Karpas-422 (cell line): ENCODE measurements around the gene YDJC. TPM values are rescaled to one million over a fixed set of nuclear protein-coding genes. Genes with fewer than 3 reads are reported as not detected.
A peak's percentile ranks its signal among the peaks of the same experiment; 100 is the strongest.
"Not testable (repeated sequence)": the region's sequence is repeated elsewhere in the genome, so short reads cannot be mapped to it uniquely, and the experiment has no call there.

Experiments used
- DNase-seq: peaks from one replicate; pipeline ENCODE4 v3.0.0-alpha.2; 2015
- H2AFZ ChIP-seq: fragments of 200-600 bp; sonication (generic); 2 replicates; pipeline ENCODE4 v1.6.1; 2014; ENCODE audit warnings: antibody characterized with exemption, low read length, mixed read lengths
- H3K27ac ChIP-seq: fragments of 200-600 bp; sonication (generic); 2 replicates; pipeline ENCODE4 v1.5.1; 2014; ENCODE audit warnings: mild to moderate bottlenecking, low read length, moderate library complexity
- H3K27me3 ChIP-seq: fragments of 200-600 bp; sonication (generic); 2 replicates; pipeline ENCODE4 v1.6.1; 2014; ENCODE audit warnings: low read length, mixed read lengths
- H3K36me3 ChIP-seq: fragments of 200-600 bp; sonication (generic); 2 replicates; pipeline ENCODE4 v1.6.1; 2014; ENCODE audit warnings: low read length, mixed read lengths; ENCODE audit not compliant: insufficient read depth
- H3K4me1 ChIP-seq: fragments of 200-600 bp; sonication (generic); 2 replicates; pipeline ENCODE4 v1.6.1; 2014; ENCODE audit warnings: mild to moderate bottlenecking, low read length, mixed read lengths
- H3K4me2 ChIP-seq: fragments of 200-600 bp; sonication (generic); 2 replicates; pipeline ENCODE4 v1.6.1; 2014; ENCODE audit warnings: low read length, low read depth, mild to moderate bottlenecking; ENCODE audit not compliant: poor library complexity, severe bottlenecking
- H3K4me3 ChIP-seq: fragments of 200-600 bp; sonication (generic); 2 replicates; pipeline ENCODE4 v1.5.1; 2014; ENCODE audit warnings: mild to moderate bottlenecking, antibody characterized with exemption, low read length, mixed read lengths
- H3K79me2 ChIP-seq: fragments of 200-600 bp; sonication (generic); 2 replicates; pipeline ENCODE4 v1.6.1; 2014; ENCODE audit warnings: mild to moderate bottlenecking, low read length, mixed read lengths
- H3K9ac ChIP-seq: fragments of 200-600 bp; sonication (generic); 2 replicates; pipeline ENCODE4 v1.6.0; 2014; ENCODE audit warnings: low read length
- H3K9me2 ChIP-seq: fragments of 200-600 bp; sonication (generic), shearing (Covaris generic); replicated peaks from 2 replicates; pipeline ENCODE4 v1.6.0; 2014; ENCODE audit warnings: mild to moderate bottlenecking, low read length, moderate library complexity; ENCODE audit not compliant: insufficient read depth
- H3K9me3 ChIP-seq: fragments of 300-700, 200-600 bp; sonication (generic); 2 replicates; pipeline ENCODE4 v1.6.1; 2014; ENCODE audit warnings: low read length, mixed read lengths
- H4K20me1 ChIP-seq: fragments of 200-600 bp; sonication (generic); 2 replicates; pipeline ENCODE4 v1.6.1; 2014; ENCODE audit warnings: mild to moderate bottlenecking, antibody characterized with exemption, low read length, low read depth; ENCODE audit not compliant: insufficient read depth
- total RNA-seq: library from RNA; depleted of rRNA; stranded (reverse); fragments of >200 nt; shearing (Covaris generic); gene quantifications from 2 replicates; pipeline ENCODE4 v1.2.3, GENCODE V29; 2014; ENCODE audit warnings: low replicate concordance

Gene YDJC
- total RNA-seq, 1 experiment from 2014 or later, result 59.1 TPM

- not testable (repeated sequence) for H3K4me2 ChIP-seq, H4K20me1 ChIP-seq, DNase-seq, H3K36me3 ChIP-seq, H3K9me3 ChIP-seq, H3K79me2 ChIP-seq, H3K9ac ChIP-seq, H3K27ac ChIP-seq, H2AFZ ChIP-seq, H3K4me3 ChIP-seq, H3K9me2 ChIP-seq, H3K27me3 ChIP-seq
- H3K4me1 ChIP-seq, result peaks cover 11% of the 10 kb centered on the region
These were observed 7.6 kb upstream of the YDJC start for GRCh38 chr22:21637450-21637849.

DNA sequence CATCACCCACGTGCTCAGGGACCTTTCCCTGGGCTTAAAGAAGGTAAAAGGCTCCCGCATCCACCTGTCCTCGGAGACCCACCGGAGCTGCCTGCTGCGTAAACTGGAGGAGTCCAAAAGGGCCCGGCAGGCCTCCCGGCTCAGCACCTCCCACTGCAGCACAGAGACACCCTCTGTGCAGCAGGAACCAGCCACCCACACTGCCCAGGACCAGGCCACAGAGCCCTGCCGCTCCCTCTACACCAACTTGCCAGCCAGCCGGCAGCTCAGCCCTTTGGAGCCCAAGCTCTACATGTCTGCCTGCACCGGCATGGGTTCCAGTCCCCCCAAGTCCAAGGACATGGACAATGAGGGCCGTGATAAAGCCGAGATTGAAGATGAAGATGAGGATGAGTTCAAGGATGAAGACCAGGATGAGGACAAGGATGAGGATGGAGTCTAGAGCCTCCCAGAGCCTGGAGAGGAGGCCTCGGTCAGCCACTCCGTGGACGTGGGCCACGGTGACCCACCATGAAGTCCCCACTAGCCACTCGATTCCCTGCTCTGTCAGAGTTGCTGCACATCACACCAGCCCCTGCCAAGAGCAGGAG is 6.9 kb upstream of the YDJC start:
- DNase-seq, result no peak
- Histone ChIP-seq H4K20me1 (no peaks in the 10 kb centered on the region), H3K79me2 (no peaks in the 10 kb centered on the region), H3K4me3 (no peak overlapping the region), H2AFZ (no peak overlapping the region), H3K27ac (no peak overlapping the region), H3K9me2 (no peaks in the 10 kb centered on the region), H3K9me3 (no peaks in the 10 kb centered on the region), H3K4me2 (no peak overlapping the region), H3K36me3 (no peaks in the 10 kb centered on the region), H3K4me1 (peaks cover 10% of the 10 kb centered on the region), H3K9ac (no peak overlapping the region), H3K27me3 (no peaks in the 10 kb centered on the region)

DNA sequence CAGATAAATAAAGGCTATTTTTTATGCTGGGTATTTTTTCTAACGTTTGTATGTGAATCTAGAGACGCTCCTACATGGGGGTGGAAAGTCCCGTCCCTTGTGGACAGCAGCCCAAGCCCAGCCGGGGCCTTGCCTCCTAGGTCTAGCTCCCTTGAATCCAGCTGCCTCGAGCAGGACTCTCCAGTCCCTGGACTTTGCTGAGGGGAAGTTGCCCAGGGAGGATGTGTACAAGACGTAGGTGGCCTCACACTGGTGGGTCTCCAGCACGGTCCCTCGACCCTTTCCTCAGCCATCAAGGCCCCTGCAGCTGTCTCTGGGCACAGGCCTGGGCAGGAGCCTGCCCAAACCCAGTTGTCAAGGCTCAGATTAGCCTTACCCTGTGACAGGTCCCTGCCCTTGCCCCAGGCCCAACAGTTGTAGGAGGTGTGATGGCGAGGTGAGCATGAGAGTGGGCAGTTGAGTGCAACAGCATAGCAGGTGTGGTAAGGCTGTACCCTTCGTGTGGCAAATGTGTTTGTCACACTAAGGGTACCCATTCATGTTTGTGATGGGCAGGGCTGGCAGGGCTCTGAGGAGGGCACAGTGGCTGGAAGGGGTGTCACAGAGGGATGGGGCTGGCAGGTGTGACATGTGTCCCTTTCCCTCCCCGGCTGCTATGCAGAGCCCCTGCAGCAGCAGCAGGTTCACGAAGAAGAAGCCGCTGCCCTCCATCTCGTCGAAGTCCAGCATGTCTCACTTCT is 6.1 kb upstream of the YDJC start:
- no peak for DNase-seq
- no peaks in the 10 kb centered on the region for H4K20me1 ChIP-seq
- no peaks in the 10 kb centered on the region for H3K36me3 ChIP-seq
- no peaks in the 10 kb centered on the region for H3K9me3 ChIP-seq
- no peak overlapping the region for H3K4me3 ChIP-seq
- no peaks in the 10 kb centered on the region for H3K79me2 ChIP-seq
- no peaks in the 10 kb centered on the region for H3K9me2 ChIP-seq
- peaks cover 2% of the 10 kb centered on the region; the same call in 1 of the 2 replicates for H3K4me1 ChIP-seq
- H2AFZ ChIP-seq, result no peak overlapping the region
- H3K27me3 ChIP-seq, result no peaks in the 10 kb centered on the region
- H3K27ac ChIP-seq, result no peak overlapping the region
- no peak overlapping the region for H3K4me2 ChIP-seq
- no peak overlapping the region for H3K9ac ChIP-seq

DNA sequence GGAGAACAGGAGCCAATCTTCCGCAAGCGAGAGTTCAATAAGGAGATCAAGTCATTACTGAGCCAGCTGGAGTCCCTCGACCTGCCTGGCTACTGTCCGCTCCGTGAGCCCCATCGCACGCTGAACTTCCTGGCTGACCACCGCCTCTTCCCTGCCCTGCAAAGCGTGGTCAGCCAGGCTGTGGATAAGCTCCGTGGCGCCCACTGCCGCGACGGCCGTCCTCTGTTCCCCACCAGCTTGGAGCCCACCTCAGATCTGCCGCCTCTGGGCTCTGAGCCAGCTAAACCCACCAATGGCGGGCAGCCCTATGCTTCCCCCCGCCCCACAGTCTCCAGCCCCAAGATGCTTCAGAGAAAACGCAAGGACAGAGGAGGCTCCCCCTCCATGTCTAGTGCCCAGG is 5.0 kb upstream of the YDJC start:
- no peak for DNase-seq
- Histone ChIP-seq H3K9me2 (no peaks in the 10 kb centered on the region), H3K9ac (no peak overlapping the region), H3K4me1 (peaks cover 6% of the 10 kb centered on the region), H2AFZ (no peak overlapping the region), H4K20me1 (no peaks in the 10 kb centered on the region), H3K36me3 (no peaks in the 10 kb centered on the region), H3K79me2 (no peaks in the 10 kb centered on the region), H3K4me3 (no peak overlapping the region), H3K27me3 (no peaks in the 10 kb centered on the region), H3K4me2 (no peak overlapping the region), H3K9me3 (no peaks in the 10 kb centered on the region), H3K27ac (no peak overlapping the region)

GRCh38 chr22:21634081-21634480 is 4.3 kb upstream of the YDJC start:
- H3K4me1 ChIP-seq, result peaks cover 8% of the 10 kb centered on the region
- no peak for DNase-seq
- H3K4me3 ChIP-seq, result no peak overlapping the region
- no peaks in the 10 kb centered on the region for H3K9me2 ChIP-seq
- no peak overlapping the region for H3K27ac ChIP-seq
- H3K4me2 ChIP-seq, result no peak overlapping the region
- no peaks in the 10 kb centered on the region for H3K9me3 ChIP-seq
- H3K79me2 ChIP-seq, result peaks cover 7% of the 10 kb centered on the region
- H3K27me3 ChIP-seq, result no peaks in the 10 kb centered on the region
- H3K36me3 ChIP-seq, result no peaks in the 10 kb centered on the region
- H2AFZ ChIP-seq, result no peak overlapping the region
- H4K20me1 ChIP-seq, result no peaks in the 10 kb centered on the region
- H3K9ac ChIP-seq, result no peak overlapping the region

GRCh38 chr22:21633481-21633880 is 3.7 kb upstream of the YDJC start:
- H3K4me3 ChIP-seq, result no peak overlapping the region
- no peak overlapping the region for H2AFZ ChIP-seq
- no peaks in the 10 kb centered on the region for H3K9me3 ChIP-seq
- no peak overlapping the region for H3K4me2 ChIP-seq
- peaks cover 13% of the 10 kb centered on the region for H3K79me2 ChIP-seq
- H3K9me2 ChIP-seq, result no peaks in the 10 kb centered on the region
- no peaks in the 10 kb centered on the region for H4K20me1 ChIP-seq
- no peak for DNase-seq
- no peaks in the 10 kb centered on the region for H3K27me3 ChIP-seq
- H3K36me3 ChIP-seq, result peaks cover under 1% of the 10 kb centered on the region; the same call in 1 of the 2 replicates
- no peak overlapping the region for H3K9ac ChIP-seq
- no peak overlapping the region for H3K27ac ChIP-seq
- peaks cover 14% of the 10 kb centered on the region for H3K4me1 ChIP-seq

- no peak overlapping the region for H3K27ac ChIP-seq
- no peak overlapping the region for H3K9ac ChIP-seq
- no peak overlapping the region for H3K4me3 ChIP-seq
These were observed 3.1 kb upstream of the YDJC start for GRCh38 chr22:21632931-21633330.

DNA sequence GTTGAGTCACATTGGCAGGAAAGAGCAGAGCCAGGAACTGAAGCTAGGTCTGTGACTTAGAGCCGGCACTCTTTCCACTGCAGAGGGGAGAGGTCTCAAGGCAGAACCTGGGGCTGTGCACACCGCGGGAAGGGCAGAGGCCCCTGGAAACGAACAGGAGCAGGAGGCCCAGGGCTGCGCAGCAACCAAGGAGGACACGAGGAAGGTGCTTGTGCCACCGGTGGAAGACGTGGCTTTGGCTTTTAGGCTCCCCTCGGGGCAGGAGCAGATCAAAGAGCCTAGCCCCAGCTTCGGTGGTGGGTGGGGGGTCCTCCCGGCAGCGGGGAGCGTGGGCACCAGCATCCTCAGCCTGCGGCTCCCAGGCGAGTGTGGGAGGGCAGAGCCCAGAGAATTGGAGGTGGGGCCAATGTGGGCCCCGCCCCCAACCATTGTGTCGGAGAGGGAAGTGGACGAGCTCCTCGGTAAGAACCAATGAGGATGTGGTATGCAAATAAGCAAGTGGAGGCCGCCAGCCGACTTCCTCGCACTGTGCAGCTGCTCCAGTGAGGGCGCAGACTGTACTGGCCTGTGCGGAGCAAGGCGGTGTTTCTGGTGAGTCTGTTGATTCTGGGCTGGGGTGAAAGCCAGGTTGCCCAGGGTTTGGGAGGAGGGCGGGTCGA is 2.5 kb upstream of the YDJC start, which contains the start of gene CCDC116:
CCDC116 (plus strand) TSS at position 524 of the 659 bp plus-strand sequence. CDS start 422 bp downstream, outside the sequence.
- Histone ChIP-seq H4K20me1 (no peaks in the 10 kb centered on the region), H3K9me2 (no peaks in the 10 kb centered on the region), H3K36me3 (peaks cover 12% of the 10 kb centered on the region), H3K4me1 (peaks cover 22% of the 10 kb centered on the region), H2AFZ (no peak within 1 kb of the TSS), H3K9me3 (no peaks in the 10 kb centered on the region), H3K4me2 (no peak within 1 kb of the TSS), H3K27me3 (no peaks in the 10 kb centered on the region), H3K27ac (no peak within 1 kb of the TSS), H3K4me3 (no peak within 1 kb of the TSS), H3K79me2 (peaks cover 24% of the 10 kb centered on the region), H3K9ac (no peak within 1 kb of the TSS)
- DNase-seq, result peak; percentile 91

More at GRCh38 chr22:21632931-21633330, 3.1 kb upstream of the YDJC start:
- H3K4me2 ChIP-seq, result no peak overlapping the region
- no peak overlapping the region for H2AFZ ChIP-seq
- no peaks in the 10 kb centered on the region for H3K27me3 ChIP-seq
- H3K9me2 ChIP-seq, result no peaks in the 10 kb centered on the region
- peaks cover 6% of the 10 kb centered on the region for H3K36me3 ChIP-seq
- H3K4me1 ChIP-seq, result peaks cover 19% of the 10 kb centered on the region
- no peaks in the 10 kb centered on the region for H4K20me1 ChIP-seq
- DNase-seq, result no peak
- peaks cover 18% of the 10 kb centered on the region for H3K79me2 ChIP-seq
- H3K9me3 ChIP-seq, result no peaks in the 10 kb centered on the region
